GM12874 (cell line): ENCODE data around the gene OAT.

Experiments used
- TF ChIP-seq, protein P1 (sequence below): IDR thresholded peaks from 2 replicates; pipeline ENCODE4 v1.5.1; 2011; ENCODE audit warnings: low read depth, mild to moderate bottlenecking, control low read depth, low read length, moderate library complexity; ENCODE audit not compliant: insufficient read depth

OAT gene

DNA sequence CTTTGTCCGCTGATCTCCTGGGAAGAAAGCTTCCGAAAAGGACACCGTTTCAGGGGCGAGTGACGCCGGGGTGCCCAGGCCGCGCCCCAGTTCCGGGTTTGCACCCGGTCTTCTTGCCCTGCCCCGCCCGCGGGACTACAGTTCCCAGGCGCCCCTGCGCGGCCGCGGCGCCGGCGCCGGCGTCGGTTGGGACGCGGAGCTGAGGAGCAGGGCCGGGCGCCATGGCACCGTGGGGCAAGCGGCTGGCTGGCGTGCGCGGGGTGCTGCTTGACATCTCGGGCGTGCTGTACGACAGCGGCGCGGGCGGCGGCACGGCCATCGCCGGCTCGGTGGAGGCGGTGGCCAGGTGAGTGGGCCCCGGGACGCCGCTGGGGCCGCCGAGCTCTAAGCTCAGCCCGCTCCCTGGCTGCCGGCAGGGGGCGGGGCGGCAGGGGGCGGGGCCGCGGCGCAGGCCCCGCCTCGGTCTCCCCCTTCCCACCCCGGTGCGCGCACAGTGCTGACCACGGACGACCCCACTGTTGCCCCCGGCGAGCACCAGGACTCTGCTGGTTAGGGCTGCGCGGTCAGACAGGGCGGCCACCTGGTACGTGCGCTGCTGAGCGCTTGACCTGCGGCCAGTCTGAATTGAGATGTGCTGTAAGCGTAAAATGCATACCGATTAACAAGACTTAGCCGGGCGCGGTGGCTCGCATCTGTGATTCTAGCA, 43.1 kb upstream of the OAT start, which contains the start of gene LHPP:
LHPP (plus strand) TSS at position 182 of the 706 bp plus-strand sequence; CDS start at position 222, 40 bp downstream.
- TF ChIP-seq, protein P1, sequence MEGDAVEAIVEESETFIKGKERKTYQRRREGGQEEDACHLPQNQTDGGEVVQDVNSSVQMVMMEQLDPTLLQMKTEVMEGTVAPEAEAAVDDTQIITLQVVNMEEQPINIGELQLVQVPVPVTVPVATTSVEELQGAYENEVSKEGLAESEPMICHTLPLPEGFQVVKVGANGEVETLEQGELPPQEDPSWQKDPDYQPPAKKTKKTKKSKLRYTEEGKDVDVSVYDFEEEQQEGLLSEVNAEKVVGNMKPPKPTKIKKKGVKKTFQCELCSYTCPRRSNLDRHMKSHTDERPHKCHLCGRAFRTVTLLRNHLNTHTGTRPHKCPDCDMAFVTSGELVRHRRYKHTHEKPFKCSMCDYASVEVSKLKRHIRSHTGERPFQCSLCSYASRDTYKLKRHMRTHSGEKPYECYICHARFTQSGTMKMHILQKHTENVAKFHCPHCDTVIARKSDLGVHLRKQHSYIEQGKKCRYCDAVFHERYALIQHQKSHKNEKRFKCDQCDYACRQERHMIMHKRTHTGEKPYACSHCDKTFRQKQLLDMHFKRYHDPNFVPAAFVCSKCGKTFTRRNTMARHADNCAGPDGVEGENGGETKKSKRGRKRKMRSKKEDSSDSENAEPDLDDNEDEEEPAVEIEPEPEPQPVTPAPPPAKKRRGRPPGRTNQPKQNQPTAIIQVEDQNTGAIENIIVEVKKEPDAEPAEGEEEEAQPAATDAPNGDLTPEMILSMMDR: 0 out of 2 replicates have a peak, but pooled peaks have one; percentile 5

DNA sequence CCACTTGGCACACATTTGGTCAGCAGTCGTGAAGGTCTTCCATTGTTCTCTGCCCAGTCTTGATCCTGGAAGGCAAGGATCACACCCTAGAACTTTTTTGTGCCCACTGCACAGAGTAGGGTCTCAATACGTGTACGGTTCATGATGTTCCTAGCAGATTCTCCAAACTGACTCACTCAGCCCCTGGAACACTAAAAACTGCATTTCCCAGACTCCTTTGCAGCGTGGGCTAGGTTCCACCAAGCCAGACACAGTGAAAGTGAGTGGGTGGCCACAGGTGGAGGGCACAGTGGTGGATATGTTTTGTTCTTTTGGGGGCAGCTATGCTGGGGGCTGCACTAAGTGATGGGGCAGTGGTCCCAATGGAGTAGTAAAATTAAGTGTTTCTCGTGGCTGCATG, 41.4 kb upstream of the OAT start:
- TF ChIP-seq, protein P1: no peak

DNA sequence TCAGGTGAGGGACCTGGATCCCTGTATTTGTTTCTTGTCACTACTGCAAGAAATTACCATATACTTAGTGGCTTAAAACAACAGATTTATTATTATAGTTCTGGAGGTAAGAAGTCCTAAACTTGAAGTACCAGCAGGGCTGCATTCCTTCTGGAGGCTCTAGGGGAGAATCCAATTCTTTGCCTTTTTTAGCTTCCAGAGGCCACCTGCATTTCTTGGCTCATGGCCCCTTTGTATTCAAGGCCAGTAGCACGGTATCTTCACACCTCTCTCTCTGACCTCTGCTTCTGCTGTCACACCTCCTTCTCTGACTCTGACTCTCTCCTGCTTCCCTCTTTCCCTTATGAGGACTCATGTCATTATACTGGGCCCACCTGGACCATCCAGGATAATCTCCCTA, 40.7 kb upstream of the OAT start:
- TF ChIP-seq, protein P1: no peak

DNA sequence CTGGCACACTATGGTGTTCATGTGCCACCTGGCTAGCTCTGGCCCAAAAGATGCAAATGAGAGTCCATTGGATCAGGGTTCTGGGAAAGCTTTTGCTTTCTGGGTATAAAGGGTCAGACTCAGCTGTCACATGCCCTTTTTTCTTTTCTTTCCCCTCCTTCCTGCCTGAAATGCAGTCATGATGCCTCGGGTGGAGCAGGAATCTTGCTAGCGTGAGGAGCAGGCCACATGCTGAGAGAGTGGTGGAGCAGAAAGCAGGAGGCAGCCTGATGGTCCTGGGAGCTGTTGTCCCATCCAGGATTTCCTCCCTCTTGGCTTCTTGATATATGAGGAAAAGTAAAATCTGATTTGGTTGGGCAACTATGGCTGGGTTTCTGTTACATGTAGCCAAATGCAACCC, 40.2 kb upstream of the OAT start:
- TF ChIP-seq, protein P1: no peak

DNA sequence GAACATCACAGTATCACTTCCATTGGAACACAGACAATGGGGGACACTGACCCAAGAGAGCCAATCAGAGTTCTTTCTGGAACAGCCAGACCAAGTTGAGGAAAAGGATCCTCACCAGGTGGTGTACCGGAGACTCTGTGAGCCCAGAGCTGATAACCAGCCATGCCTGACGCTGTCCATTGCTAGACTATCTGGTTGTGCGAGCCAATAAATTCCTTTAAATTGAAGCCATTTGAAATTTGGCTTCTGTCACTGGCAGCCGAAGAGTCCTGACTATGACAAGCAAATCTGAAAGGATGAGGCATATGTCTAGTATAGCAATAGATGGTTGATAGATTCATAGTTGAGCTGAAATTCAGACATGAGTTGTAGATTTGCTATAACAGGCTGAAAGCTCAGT, 39.8 kb upstream of the OAT start:
- TF ChIP-seq, protein P1: no peak

DNA sequence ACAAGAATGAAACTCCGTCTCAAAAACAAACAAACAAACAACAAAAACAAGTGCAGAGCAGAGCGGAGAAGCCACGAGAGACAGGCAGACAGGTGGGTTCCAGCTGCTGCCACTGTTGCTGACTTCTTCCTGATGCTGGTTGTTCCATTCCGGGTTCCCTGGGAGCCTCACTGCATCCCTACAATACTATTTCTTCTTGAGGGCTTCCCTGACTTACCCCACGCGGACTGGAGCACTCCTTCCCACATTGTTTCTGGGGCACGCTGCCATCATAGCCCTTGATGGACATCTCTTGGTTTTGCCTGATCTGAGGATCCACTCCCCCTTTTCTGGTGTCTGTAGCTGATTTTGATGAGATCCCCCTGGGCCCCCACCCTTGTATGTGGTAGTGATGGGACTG, 36.7 kb upstream of the OAT start:
- TF ChIP-seq, protein P1: no peak

DNA sequence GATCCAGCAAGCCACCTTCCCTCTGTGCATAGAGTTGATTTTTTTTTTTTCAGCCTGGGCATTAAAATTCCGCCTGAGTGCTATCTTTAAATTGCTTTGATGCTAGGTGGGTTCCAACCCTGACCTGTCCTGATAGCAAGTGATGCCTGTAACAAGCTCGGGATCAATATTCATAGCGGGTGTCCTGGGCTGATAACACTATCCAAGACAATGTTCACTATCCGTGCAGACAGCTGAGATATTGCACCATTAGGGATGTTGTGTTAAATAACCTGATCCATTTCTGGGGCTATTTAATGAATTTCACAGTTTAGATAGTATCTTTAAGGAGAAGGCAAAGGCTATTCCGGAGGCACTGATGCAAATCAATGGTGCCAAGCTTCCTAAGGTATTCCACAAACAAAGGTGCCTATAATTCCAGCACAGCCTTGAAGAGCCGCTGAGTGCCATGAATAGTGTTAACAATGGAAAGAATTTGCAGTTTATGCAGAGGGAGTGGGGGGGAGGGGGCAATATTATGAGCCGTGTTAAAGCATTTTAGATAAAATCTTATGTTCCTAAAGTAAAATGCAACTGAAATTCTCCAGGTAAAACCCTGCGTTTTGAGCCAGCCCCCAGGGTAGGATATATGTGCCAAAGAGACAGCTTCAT, 35.4 kb upstream of the OAT start:
- TF ChIP-seq, protein P1: no peak
